VCaP (cell line): ENCODE data around the gene GSTA4.
"Not testable (repeated sequence)": the region's sequence is repeated elsewhere in the genome, so short reads cannot be mapped to it uniquely, and the experiment has no call there.

Experiments used
- H3K27ac ChIP-seq: fragments of 450-650 bp; 2 replicates; pipeline ENCODE4 v1.5.1; 2017
- CTCF ChIP-seq: fragments of 450-650 bp; conservative IDR thresholded peaks from 2 replicates; pipeline ENCODE4 v1.5.1; 2017; ENCODE audit warnings: mild to moderate bottlenecking, moderate library complexity

GSTA4 gene

GRCh38 chr6:52975580-52975979 is 19.5 kb downstream of the GSTA4 start:
- no peak overlapping the region for H3K27ac ChIP-seq
- TF ChIP-seq CTCF = no peak

- TF ChIP-seq CTCF = no peak
- no peak overlapping the region for H3K27ac ChIP-seq
Observed at GRCh38 chr6:52972989-52973388, 22.1 kb downstream of the GSTA4 start.

DNA sequence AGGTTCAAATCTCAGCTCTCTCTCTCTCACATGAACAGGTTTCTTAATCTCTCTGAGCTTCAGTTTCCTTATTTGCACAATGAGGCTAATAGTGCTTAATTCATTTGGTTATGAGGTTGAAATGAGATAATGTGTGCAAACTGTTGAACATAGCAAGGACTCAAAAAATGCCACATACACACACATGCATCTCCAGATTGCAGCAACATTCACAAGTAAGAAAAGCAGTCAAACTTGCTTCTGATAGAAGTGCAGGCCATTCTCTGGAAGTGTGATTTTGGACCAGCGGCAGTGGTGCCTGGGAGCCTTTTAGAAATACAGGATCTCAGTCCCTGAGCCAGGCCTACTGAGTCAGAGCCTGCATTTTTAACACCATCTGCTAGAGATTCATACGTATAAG is 25.7 kb downstream of the GSTA4 start:
- H3K27ac ChIP-seq = no peak overlapping the region
- no peak for TF ChIP-seq CTCF

GRCh38 chr6:52966101-52966500 is 29.0 kb downstream of the GSTA4 start:
- H3K27ac ChIP-seq = no peak overlapping the region
- no peak for TF ChIP-seq CTCF

GRCh38 chr6:52965380-52965779 is 29.7 kb downstream of the GSTA4 start:
- no peak overlapping the region for H3K27ac ChIP-seq
- no peak for TF ChIP-seq CTCF

- TF ChIP-seq CTCF = no peak
- no peak overlapping the region for H3K27ac ChIP-seq
Observed at GRCh38 chr6:52964318-52964717, 30.8 kb downstream of the GSTA4 start.

- H3K27ac ChIP-seq = no peak overlapping the region
- no peak for TF ChIP-seq CTCF
Observed at GRCh38 chr6:52962701-52963100, 32.4 kb downstream of the GSTA4 start.

- not testable (repeated sequence) for H3K27ac ChIP-seq
Observed at GRCh38 chr6:52961022-52961421, 34.1 kb downstream of the GSTA4 start.

GRCh38 chr6:52960211-52960610 is 34.9 kb downstream of the GSTA4 start:
- not testable (repeated sequence) for H3K27ac ChIP-seq
